HG03175 (cell line): ENCODE measurements around the gene SH2D5.

Experiments
- ATAC-seq: cut with Tn5 transposase; IDR thresholded peaks from one replicate; pipeline ENCODE4 v1.9.1; 2021; ENCODE audit warnings: mild to moderate bottlenecking, moderate library complexity; ENCODE audit not compliant: unreplicated experiment

SH2D5 gene

DNA sequence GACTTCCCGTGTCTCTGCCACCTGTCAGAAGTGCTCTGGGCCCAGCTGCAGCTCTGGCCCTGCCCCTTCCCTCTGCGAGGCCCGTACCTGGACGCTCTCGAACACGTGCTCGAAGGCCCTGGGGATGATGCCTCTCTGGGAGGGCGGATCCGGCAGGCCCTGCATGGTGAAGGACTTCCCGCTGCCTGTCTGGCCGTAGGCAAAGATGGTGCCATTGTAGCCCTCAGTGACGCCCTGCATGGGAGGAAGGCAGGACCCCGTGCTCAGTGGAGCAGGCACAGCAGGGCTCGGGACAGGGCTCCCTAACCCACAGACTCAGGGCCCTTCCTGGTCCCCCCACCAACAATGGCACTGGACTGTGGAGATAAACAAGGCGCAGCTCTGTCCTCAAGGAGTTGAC is 17.1 kb downstream of the SH2D5 start:
- ATAC-seq = no peak

GRCh38 chr1:20713440-20713839 is 19.1 kb downstream of the SH2D5 start:
- no peak for ATAC-seq

- ATAC-seq = no peak
These were observed 20.3 kb downstream of the SH2D5 start for GRCh38 chr1:20712215-20712577.

DNA sequence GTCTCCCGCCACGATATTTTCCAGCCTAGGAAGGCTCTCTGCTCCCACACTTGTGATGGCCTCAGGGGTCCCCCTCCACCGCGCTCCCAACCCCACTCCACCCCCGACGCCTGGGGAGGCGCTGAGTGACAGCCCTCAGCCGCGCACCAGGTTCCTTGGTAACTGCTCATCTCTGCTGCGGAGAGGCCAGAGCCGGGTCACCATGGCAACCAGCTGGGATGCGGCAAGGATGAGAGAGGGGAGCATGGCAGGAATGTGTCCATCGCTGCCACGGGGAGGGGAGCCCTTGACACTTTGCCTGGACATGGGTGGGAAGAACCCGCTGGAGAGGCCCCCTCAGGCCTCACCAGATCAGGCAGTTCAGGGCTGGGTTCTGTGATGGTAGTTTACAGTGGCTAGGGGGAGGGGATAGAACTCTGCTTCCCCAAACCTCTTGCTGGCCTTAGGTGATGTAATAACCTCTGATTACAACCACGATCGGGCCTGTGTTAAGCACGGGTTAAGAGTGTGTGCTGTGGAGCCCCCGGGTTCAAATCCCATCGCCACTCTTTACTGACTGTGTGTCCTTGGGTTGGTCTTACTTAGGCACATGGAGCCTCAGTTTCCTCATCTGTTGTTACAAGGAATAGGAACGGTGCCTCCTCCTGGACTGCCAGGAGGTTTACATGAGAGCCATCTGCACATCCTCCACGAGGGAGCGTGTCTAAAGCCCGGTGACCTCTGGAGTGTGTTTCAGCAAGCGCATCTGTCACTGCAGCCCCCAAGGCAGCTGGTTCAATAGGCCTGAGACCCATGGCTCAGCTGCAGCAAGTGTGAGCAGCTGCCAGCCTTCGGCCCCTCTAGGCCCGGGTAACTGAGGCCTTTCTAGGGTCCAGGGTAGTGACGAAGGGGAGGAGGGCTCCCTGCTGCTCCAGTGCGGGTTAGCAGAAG is 21.0 kb downstream of the SH2D5 start:
- no peak for ATAC-seq

DNA sequence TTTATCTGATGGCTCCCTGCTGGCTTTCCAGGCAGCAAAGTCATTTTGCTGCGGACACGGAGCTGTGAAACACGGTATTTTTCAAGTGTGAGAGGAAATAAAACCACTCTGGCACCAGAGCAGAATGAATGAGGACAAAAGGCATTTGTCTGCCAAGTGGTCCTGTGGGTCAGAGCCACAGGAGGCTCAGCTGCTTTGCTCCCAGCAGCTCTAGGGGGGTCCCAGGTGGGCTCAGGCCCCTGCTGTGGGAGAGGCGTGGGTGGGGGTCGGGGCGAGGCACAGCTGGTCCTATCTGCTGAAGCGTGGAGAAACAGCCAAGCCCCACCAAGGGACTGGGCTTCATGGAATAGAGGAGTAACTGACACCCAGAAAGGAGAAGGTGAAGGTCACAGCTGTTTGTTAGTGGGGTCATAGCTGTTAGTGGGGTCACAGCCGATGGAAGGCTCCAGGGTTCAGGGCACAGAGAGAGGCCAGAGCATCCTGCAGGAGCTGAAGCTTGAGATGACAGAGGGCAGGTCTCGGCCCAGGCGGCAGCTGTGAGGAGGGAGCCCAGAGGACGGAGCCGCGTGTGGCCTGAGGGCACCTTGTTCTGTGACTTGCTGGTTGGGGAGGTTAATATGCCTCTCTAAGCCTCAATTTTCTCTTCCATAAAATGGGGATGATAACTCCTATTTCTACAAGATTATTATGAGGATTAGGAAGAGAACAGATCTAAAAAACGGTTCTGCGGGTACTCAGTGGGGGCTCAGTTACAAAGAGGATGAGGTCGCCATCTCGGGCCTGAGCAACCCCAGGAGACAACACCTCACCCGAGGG is 21.8 kb downstream of the SH2D5 start:
- ATAC-seq = no peak

GRCh38 chr1:20709868-20710267 is 22.6 kb downstream of the SH2D5 start:
- no peak for ATAC-seq

DNA sequence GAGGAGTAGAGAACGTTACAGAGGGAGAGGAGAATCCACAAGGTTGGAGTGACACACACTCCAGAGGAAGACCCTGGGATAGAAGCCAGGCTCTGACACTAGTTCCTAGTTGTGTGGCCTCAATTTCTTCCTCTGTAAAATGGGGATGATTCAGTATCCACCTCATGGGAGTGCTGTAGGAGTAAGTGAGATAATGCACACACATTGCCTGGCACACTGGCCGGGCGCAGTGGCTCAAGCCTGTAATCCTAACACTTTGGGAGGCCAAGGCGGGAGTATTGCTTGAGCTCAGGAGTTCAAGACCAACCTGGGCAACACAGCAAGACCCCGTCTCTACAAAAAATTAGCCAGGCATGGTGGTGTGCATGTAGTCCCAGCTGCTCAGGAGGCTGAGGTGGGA is 23.6 kb downstream of the SH2D5 start:
- ATAC-seq = no peak

GRCh38 chr1:20708057-20708456 is 24.4 kb downstream of the SH2D5 start:
- ATAC-seq = no peak

- no peak for ATAC-seq
These were observed 25.7 kb downstream of the SH2D5 start for GRCh38 chr1:20706841-20707240.

- no peak for ATAC-seq
These were observed 27.2 kb downstream of the SH2D5 start for GRCh38 chr1:20705203-20705755.

- ATAC-seq = no peak
These were observed 27.9 kb downstream of the SH2D5 start for GRCh38 chr1:20704390-20705202.

- no peak for ATAC-seq
These were observed 29.3 kb downstream of the SH2D5 start for GRCh38 chr1:20703124-20703756.

DNA sequence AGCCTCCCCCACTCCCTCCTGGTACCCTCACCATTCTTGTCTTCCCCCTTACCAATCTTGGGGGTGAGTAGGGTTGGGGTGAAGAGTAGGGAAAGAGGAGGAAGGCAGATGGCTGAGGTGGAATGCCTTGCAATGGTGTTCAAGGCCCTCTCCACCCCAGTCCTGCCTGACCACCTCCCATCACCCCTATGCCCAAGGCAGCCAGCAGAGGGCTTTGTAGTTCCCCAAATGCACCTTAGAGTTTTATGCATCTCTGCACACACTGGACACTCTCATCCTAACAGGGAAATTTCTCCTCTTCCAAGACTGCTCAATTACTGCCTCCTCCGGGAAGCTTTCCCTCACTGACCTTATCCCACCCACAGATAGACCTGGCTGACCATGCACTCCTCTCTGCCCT is 30.1 kb downstream of the SH2D5 start:
- ATAC-seq = no peak

GRCh38 chr1:20701847-20702246 is 30.7 kb downstream of the SH2D5 start:
- ATAC-seq = no peak

DNA sequence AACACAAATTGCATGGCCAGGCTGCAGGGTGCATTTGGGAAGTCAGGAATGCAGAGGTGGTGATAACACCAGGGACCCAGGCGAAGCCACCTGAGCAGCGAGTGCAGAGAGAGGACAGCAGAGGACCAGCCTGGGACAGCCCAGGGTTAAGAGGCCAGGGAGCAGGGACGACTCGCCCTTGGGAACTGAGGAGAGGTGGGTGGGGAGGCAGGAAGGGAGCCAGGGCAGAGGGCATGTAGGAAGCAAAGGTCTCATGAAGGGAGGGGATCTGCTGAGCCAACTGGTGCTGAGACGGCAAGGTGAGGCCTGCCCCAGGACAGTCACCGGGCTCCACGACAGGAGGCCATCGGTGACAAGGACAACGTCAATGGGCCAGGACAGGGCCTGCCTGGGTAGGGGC is 31.1 kb downstream of the SH2D5 start:
- ATAC-seq = no peak

DNA sequence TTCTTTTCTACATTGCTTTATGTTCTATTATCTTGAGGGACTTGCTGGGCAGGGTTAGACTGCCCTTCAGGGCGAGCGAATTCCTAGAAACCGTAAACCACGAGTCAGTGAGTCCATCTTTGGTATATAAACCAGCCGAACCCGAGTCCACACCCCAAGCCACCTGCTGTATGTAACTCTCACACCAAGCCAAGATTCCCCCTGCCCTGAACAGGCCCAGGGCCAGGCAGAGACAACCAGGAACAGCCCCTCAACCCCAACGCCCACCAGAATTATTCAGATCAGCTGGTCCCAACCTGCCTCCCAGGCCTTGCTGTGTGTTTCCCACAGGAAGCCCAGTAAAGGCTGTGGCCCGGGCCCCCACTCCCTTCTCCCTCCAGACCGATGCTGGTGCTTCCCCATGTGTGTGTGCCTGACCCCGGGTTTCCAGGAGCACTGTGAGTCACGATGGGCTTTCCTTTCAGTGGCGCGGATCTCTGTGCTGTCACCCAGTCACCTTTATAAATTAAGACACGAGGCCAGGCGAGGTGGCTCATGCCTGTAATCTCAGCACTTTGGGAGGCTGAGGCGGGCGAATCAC is 31.8 kb downstream of the SH2D5 start:
- no peak for ATAC-seq

- ATAC-seq = no peak
These were observed 32.9 kb downstream of the SH2D5 start for GRCh38 chr1:20699558-20699957.

GRCh38 chr1:20698195-20698910 is 34.1 kb downstream of the SH2D5 start:
- ATAC-seq = no peak

DNA sequence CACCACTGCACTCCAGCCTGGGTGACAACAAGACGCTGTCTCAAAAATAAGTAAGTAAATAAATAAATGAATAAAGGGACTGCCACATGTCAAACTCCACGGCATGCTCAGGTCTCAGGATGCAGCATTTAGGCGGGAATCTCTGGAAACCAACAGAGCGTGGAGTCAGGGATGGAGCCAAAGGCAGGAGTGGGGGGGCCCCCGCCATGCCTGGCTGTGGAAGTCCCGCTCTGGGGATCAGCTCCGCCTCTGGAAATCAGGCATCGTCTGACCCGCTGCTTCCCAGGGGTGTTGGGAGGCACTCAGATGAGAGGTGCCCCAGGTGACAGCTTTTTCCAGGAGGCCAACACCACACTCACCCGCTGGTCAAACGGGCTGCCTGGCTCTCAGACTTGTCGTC is 34.9 kb downstream of the SH2D5 start:
- ATAC-seq = no peak
